Measurements from ENCODE around the gene NSD2.
"Not testable (repeated sequence)": the region's sequence is repeated elsewhere in the genome, so short reads cannot be mapped to it uniquely, and the experiment has no call there.

Gene NSD2

GRCh38 chr4:1870578-1871443, at the start of gene NSD2:
Gene NSD2, plus strand, starts transcription at chr4:1871393. Its CDS starts 29,262 bp downstream, at chr4:1900655.
- peak; percentile 90 for DNase-seq

- DNase-seq: no peak
These were observed 49.3 kb upstream of the NSD2 start for GRCh38 chr4:1821679-1822567.

GRCh38 chr4:1822568-1823544, 48.3 kb upstream of the NSD2 start:
- no peak for DNase-seq

- DNase-seq: no peak
These were observed 47.7 kb upstream of the NSD2 start for GRCh38 chr4:1823545-1823932.

- DNase-seq: no peak
These were observed 46.4 kb upstream of the NSD2 start for GRCh38 chr4:1824746-1825145.

GRCh38 chr4:1825326-1825725, 45.9 kb upstream of the NSD2 start:
- DNase-seq: no peak

- DNase-seq: no peak
These were observed 44.5 kb upstream of the NSD2 start for GRCh38 chr4:1826531-1827350.

GRCh38 chr4:1830234-1830633, 41.0 kb upstream of the NSD2 start:
- DNase-seq: no peak

- DNase-seq: no peak
These were observed 40.5 kb upstream of the NSD2 start for GRCh38 chr4:1830642-1831228.

GRCh38 chr4:1831331-1831730, 39.9 kb upstream of the NSD2 start:
- no peak for DNase-seq

- no peak for DNase-seq
These were observed 38.5 kb upstream of the NSD2 start for GRCh38 chr4:1832690-1833089.

GRCh38 chr4:1833307-1834046, 37.7 kb upstream of the NSD2 start:
- no peak for DNase-seq

- DNase-seq: no peak
These were observed 37.0 kb upstream of the NSD2 start for GRCh38 chr4:1834047-1834775.

- not testable (repeated sequence) for DNase-seq
These were observed 35.4 kb upstream of the NSD2 start for GRCh38 chr4:1835836-1836235.

GRCh38 chr4:1836650-1837049, 34.5 kb upstream of the NSD2 start:
- no peak for DNase-seq

GRCh38 chr4:1837069-1837468, 34.1 kb upstream of the NSD2 start:
- DNase-seq: no peak

- DNase-seq: no peak
These were observed 31.9 kb upstream of the NSD2 start for GRCh38 chr4:1839282-1839681.

- no peak for DNase-seq
These were observed 29.8 kb upstream of the NSD2 start for GRCh38 chr4:1841201-1841886.

GRCh38 chr4:1841887-1842210, 29.3 kb upstream of the NSD2 start:
- DNase-seq: no peak
